H9 (cell line): ENCODE measurements around the gene CDK5. TPM values are rescaled to one million over a fixed set of nuclear protein-coding genes. Genes with fewer than 3 reads are reported as not detected.

Experiments
- DNase-seq: peaks from one replicate; pipeline ENCODE4 v3.0.0-alpha.2; 2017
- H2AFZ ChIP-seq: one replicate; pipeline ENCODE4 v1.6.1; 2013; ENCODE audit warnings: mild to moderate bottlenecking, low read length, control low read depth, moderate library complexity
- H2AK5ac ChIP-seq: 2 replicates; pipeline ENCODE4 v1.6.1; 2013; ENCODE audit warnings: low read length, control low read depth, mixed read lengths; ENCODE audit not compliant: insufficient read length
- H2BK120ac ChIP-seq: one replicate; pipeline ENCODE4 v1.6.1; 2013; ENCODE audit warnings: low read depth, mild to moderate bottlenecking, low read length, control low read depth, inconsistent platforms; ENCODE audit not compliant: poor library complexity, severe bottlenecking
- H2BK12ac ChIP-seq: 2 replicates; pipeline ENCODE4 v1.6.1; 2013; ENCODE audit warnings: low read length, control low read depth, mixed read lengths, low read depth; ENCODE audit not compliant: insufficient read length
- H2BK15ac ChIP-seq: 2 replicates; pipeline ENCODE4 v1.6.1; 2013; ENCODE audit warnings: low read depth, low read length, control low read depth
- H2BK20ac ChIP-seq: one replicate; pipeline ENCODE4 v1.6.1; 2013; ENCODE audit warnings: low read depth, mild to moderate bottlenecking, low read length, control low read depth, inconsistent platforms; ENCODE audit not compliant: poor library complexity, severe bottlenecking
- H2BK5ac ChIP-seq: 2 replicates; pipeline ENCODE4 v1.6.1; 2013; ENCODE audit warnings: low read length, control low read depth, mixed read lengths; ENCODE audit not compliant: insufficient read length
- H3K14ac ChIP-seq: 2 replicates; pipeline ENCODE4 v1.6.1; 2013; ENCODE audit warnings: low read length, control low read depth; ENCODE audit not compliant: insufficient read depth
- H3K18ac ChIP-seq: 2 replicates; pipeline ENCODE4 v1.6.1; 2013; ENCODE audit warnings: low read depth, mild to moderate bottlenecking, mixed read lengths, low read length, control low read depth; ENCODE audit not compliant: insufficient read length
- H3K23ac ChIP-seq: 2 replicates; pipeline ENCODE4 v1.6.1; 2013; ENCODE audit warnings: low read length, control low read depth, mixed read lengths, low read depth; ENCODE audit not compliant: insufficient read length
- H3K23me2 ChIP-seq: 2 replicates; pipeline ENCODE4 v1.6.1; 2013; ENCODE audit warnings: low read depth, mild to moderate bottlenecking, mixed read lengths, low read length, control low read depth; ENCODE audit not compliant: insufficient read length, poor library complexity, severe bottlenecking
- H3K27ac ChIP-seq: 2 replicates; pipeline ENCODE4 v1.5.1; 2013; ENCODE audit warnings: low read length, control low read depth, mixed read lengths, low read depth; ENCODE audit not compliant: insufficient read length
- H3K27me3 ChIP-seq: 2 replicates; pipeline ENCODE4 v1.6.1; 2013; ENCODE audit warnings: low read length, control low read depth, inconsistent platforms; ENCODE audit not compliant: insufficient read depth
- H3K4ac ChIP-seq: 2 replicates; pipeline ENCODE4 v1.6.1; 2013; ENCODE audit warnings: low read depth, mild to moderate bottlenecking, control low read depth, inconsistent platforms, low read length, moderate library complexity
- H3K4me1 ChIP-seq: 2 replicates; pipeline ENCODE4 v1.6.1; 2013; ENCODE audit warnings: low read length, control low read depth, inconsistent platforms; ENCODE audit not compliant: insufficient read depth
- H3K4me2 ChIP-seq: 2 replicates; pipeline ENCODE4 v1.6.1; 2013; ENCODE audit warnings: low read length, control low read depth, mixed read lengths; ENCODE audit not compliant: insufficient read length, insufficient read depth
- H3K56ac ChIP-seq: 2 replicates; pipeline ENCODE4 v1.6.1; 2013; ENCODE audit warnings: low read depth, mild to moderate bottlenecking, mixed read lengths, low read length, control low read depth; ENCODE audit not compliant: insufficient read length
- H3K79me1 ChIP-seq: 2 replicates; pipeline ENCODE4 v1.6.1; 2013; ENCODE audit warnings: low read depth, mild to moderate bottlenecking, moderate library complexity, low read length, control low read depth, inconsistent platforms; ENCODE audit not compliant: insufficient read depth, poor library complexity, severe bottlenecking
- H3K79me2 ChIP-seq: 2 replicates; pipeline ENCODE4 v1.6.1; 2013; ENCODE audit warnings: low read length, control low read depth, inconsistent platforms; ENCODE audit not compliant: insufficient read depth
- H3K9ac ChIP-seq: 2 replicates; pipeline ENCODE4 v1.6.1; 2013; ENCODE audit warnings: low read length, control low read depth, mixed read lengths; ENCODE audit not compliant: insufficient read length; ENCODE audit errors: extremely low read depth
- H3K9me3 ChIP-seq: one replicate; pipeline ENCODE4 v1.6.1; 2013; ENCODE audit warnings: low read depth, low read length, inconsistent platforms; ENCODE audit not compliant: control insufficient read depth
- H3T11ph ChIP-seq: one replicate; pipeline ENCODE4 v1.6.1; 2013; ENCODE audit warnings: mild to moderate bottlenecking, low read length, control low read depth, inconsistent platforms
- H4K20me1 ChIP-seq: one replicate; pipeline ENCODE4 v1.6.1; 2013; ENCODE audit not compliant: control insufficient read depth, insufficient read length, insufficient read depth
- H4K5ac ChIP-seq: 2 replicates; pipeline ENCODE4 v1.6.1; 2013; ENCODE audit warnings: low read depth, mild to moderate bottlenecking, mixed read lengths, low read length, control low read depth; ENCODE audit not compliant: insufficient read length
- H4K8ac ChIP-seq: replicated peaks from 2 replicates; pipeline ENCODE4 v1.6.1; 2013; ENCODE audit warnings: low read length, control low read depth, mixed read lengths, low read depth; ENCODE audit not compliant: insufficient read length
- H4K91ac ChIP-seq: 2 replicates; pipeline ENCODE4 v1.6.1; 2013; ENCODE audit warnings: low read depth, mild to moderate bottlenecking, moderate library complexity, mixed read lengths, low read length, control low read depth; ENCODE audit not compliant: insufficient read length
- H3K27ac Mint-ChIP-seq, 3 experiments: 2 replicates in 2 of 3; 3 replicates in 1 of 3; pipeline ENCODE4 v1.8.0; 2020 to 2021; ENCODE audit warnings: mixed read lengths in 3 of 3, mild to moderate bottlenecking in 1 of 3, moderate library complexity in 1 of 3
- H3K27me3 Mint-ChIP-seq: 2 replicates; pipeline ENCODE4 v1.8.0; 2021; ENCODE audit warnings: low read depth, mild to moderate bottlenecking, moderate library complexity, mixed read lengths
- H3K36me3 Mint-ChIP-seq, 3 experiments: 2 replicates in 2 of 3; 3 replicates in 1 of 3; pipeline ENCODE4 v1.8.0; 2020 to 2021; ENCODE audit warnings: low read depth in 3 of 3, mixed read lengths in 3 of 3; ENCODE audit not compliant: insufficient read depth in 1 of 3
- H3K4me1 Mint-ChIP-seq, 2 experiments: 2 replicates each; pipeline ENCODE4 v1.8.0; 2020; ENCODE audit warnings: mixed read lengths in 2 of 2
- H3K4me3 Mint-ChIP-seq, 2 experiments: 2 replicates in 1 of 2; 3 replicates in 1 of 2; pipeline ENCODE4 v1.8.0; 2020 to 2021; ENCODE audit warnings: mild to moderate bottlenecking in 2 of 2, mixed read lengths in 2 of 2, moderate library complexity in 1 of 2
- H3K9me3 Mint-ChIP-seq, 2 experiments: 2 replicates in 1 of 2; 3 replicates in 1 of 2; pipeline ENCODE4 v1.8.0; 2020; ENCODE audit warnings: mild to moderate bottlenecking in 2 of 2, mixed read lengths in 2 of 2, moderate library complexity in 1 of 2
- WGBS: extraction: QIAGEN DNeasy Blood & Tissue Kit; methylation state at CpG from one replicate; pipeline ENCODE4 v1.1.7; 2013; ENCODE audit warnings: missing lambda C conversion rate, low lambda C conversion rate, mixed read lengths; ENCODE audit not compliant: insufficient read length; ENCODE audit errors: extremely low coverage; 5-methylcytosine and 5-hydroxymethylcytosine counted together
- total RNA-seq: library from RNA; stranded (reverse); gene quantifications from 2 replicates; pipeline ENCODE4 v1.2.1, GENCODE V29; 2021
- TF ChIP-seq, protein P1 (sequence below): fragments of 200-600 bp; sonication (generic); conservative IDR thresholded peaks from 3 replicates; pipeline ENCODE4 v1.8.0; 2021; ENCODE audit warnings: antibody characterized with exemption, mild to moderate bottlenecking

Gene CDK5
- total RNA-seq, 1 experiment from 2014 or later = 19.9 TPM

- no peaks in the 10 kb centered on the region for H3K27me3 Mint-ChIP-seq
- no CpG with 5 or more reads among the region's 5 CpGs for WGBS
- peak overlapping the region in 2 of 3 experiments; percentile 18 to 92; a peak in 1 of 7 replicates for H3K27ac Mint-ChIP-seq
- H3K9me3 ChIP-seq = no peaks in the 10 kb centered on the region
- H3K9me3 Mint-ChIP-seq = no peaks in the 10 kb centered on the region
- no peak overlapping the region for H3K56ac ChIP-seq
- DNase-seq = no peak
- peaks cover 7% of the 10 kb centered on the region for H3K79me1 ChIP-seq
- H4K5ac ChIP-seq = no peak overlapping the region
- no peak overlapping the region for H3K4ac ChIP-seq
- no peak overlapping the region for H2BK12ac ChIP-seq
- TF ChIP-seq, protein P1, sequence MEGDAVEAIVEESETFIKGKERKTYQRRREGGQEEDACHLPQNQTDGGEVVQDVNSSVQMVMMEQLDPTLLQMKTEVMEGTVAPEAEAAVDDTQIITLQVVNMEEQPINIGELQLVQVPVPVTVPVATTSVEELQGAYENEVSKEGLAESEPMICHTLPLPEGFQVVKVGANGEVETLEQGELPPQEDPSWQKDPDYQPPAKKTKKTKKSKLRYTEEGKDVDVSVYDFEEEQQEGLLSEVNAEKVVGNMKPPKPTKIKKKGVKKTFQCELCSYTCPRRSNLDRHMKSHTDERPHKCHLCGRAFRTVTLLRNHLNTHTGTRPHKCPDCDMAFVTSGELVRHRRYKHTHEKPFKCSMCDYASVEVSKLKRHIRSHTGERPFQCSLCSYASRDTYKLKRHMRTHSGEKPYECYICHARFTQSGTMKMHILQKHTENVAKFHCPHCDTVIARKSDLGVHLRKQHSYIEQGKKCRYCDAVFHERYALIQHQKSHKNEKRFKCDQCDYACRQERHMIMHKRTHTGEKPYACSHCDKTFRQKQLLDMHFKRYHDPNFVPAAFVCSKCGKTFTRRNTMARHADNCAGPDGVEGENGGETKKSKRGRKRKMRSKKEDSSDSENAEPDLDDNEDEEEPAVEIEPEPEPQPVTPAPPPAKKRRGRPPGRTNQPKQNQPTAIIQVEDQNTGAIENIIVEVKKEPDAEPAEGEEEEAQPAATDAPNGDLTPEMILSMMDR = no peak
- no peak overlapping the region for H3K27ac ChIP-seq
- no peak overlapping the region for H2BK120ac ChIP-seq
- H3K18ac ChIP-seq = no peak overlapping the region
- H4K91ac ChIP-seq = no peak overlapping the region
- no peak overlapping the region for H3K4me2 ChIP-seq
- no peak overlapping the region for H2BK5ac ChIP-seq
- H4K20me1 ChIP-seq = no peaks in the 10 kb centered on the region
- H3K4me3 Mint-ChIP-seq = no peak overlapping the region
- H3K27me3 ChIP-seq = no peaks in the 10 kb centered on the region
- H3K23me2 ChIP-seq = no peaks in the 10 kb centered on the region
- H3T11ph ChIP-seq = no peak overlapping the region
- H2AK5ac ChIP-seq = no peak overlapping the region
- no peaks in the 10 kb centered on the region for H3K4me1 ChIP-seq
- H2AFZ ChIP-seq = no peak overlapping the region
- no peak overlapping the region for H3K14ac ChIP-seq
- H3K36me3 Mint-ChIP-seq = peaks cover 0 to 28% (median 8%) of the 10 kb centered on the region in 3 experiments; a peak in 5 of 7 replicates
- H3K79me2 ChIP-seq = peaks cover 27% of the 10 kb centered on the region
- no peak overlapping the region for H3K9ac ChIP-seq
- H4K8ac ChIP-seq = no peak overlapping the region
- H3K23ac ChIP-seq = no peak overlapping the region
- peaks cover 16 to 23% of the 10 kb centered on the region in 2 experiments for H3K4me1 Mint-ChIP-seq
- no peak overlapping the region for H2BK20ac ChIP-seq
- no peak overlapping the region for H2BK15ac ChIP-seq
Measured at GRCh38 chr7:151094675-151095074, 37.0 kb upstream of the CDK5 start.
